ENCODE data around the gene JTB.

Gene JTB

GRCh38 chr1:154006136-154006535 lies 28.7 kb upstream of the JTB start:
- TF ChIP-seq RAD21 (IDR thresholded peaks at IDR 0.05; ENCODE audit: low read depth) = no peak
- TF ChIP-seq NFIC (IDR thresholded peaks at IDR 0.05) = no peak
- TF ChIP-seq USF1 (IDR thresholded peaks at IDR 0.05) = no peak
- TF ChIP-seq EP300 (IDR thresholded peaks at IDR 0.05; ENCODE audit: borderline replicate concordance) = no peak
- TF ChIP-seq YY1 (IDR thresholded peaks at IDR 0.05; ENCODE audit: low read depth) = no peak
- no peak for TF ChIP-seq TAF1 (IDR thresholded peaks at IDR 0.05; ENCODE audit: low read depth)
- no peak for TF ChIP-seq EGR1 (IDR thresholded peaks at IDR 0.05)
- TF ChIP-seq MAX (IDR thresholded peaks at IDR 0.05) = no peak
- no peak for TF ChIP-seq TEAD4 (IDR thresholded peaks at IDR 0.05)
- no peak for TF ChIP-seq FOXM1 (IDR thresholded peaks at IDR 0.05; ENCODE audit: borderline replicate concordance, low read depth)
- TF ChIP-seq ZBTB7A (IDR thresholded peaks at IDR 0.05; ENCODE audit: low read depth) = no peak
- TF ChIP-seq TCF12 (IDR thresholded peaks at IDR 0.05; ENCODE audit: low read depth) = no peak
- TF ChIP-seq CEBPB (IDR thresholded peaks at IDR 0.05) = no peak
- no peak for TF ChIP-seq REST (IDR thresholded peaks at IDR 0.05; ENCODE audit: low read depth)
- no peak for TF ChIP-seq CREB1 (IDR thresholded peaks at IDR 0.05; ENCODE audit: low read depth)

- TF ChIP-seq TCF12 (IDR thresholded peaks at IDR 0.05; ENCODE audit: low read depth) (no peak), CREB1 (IDR thresholded peaks at IDR 0.05; ENCODE audit: low read depth) (no peak), RAD21 (IDR thresholded peaks at IDR 0.05; ENCODE audit: low read depth) (no peak), REST (IDR thresholded peaks at IDR 0.05; ENCODE audit: low read depth) (no peak), CEBPB (IDR thresholded peaks at IDR 0.05) (no peak), ZBTB7A (IDR thresholded peaks at IDR 0.05; ENCODE audit: low read depth) (no peak), EGR1 (IDR thresholded peaks at IDR 0.05) (no peak), MAX (IDR thresholded peaks at IDR 0.05) (no peak), FOXM1 (IDR thresholded peaks at IDR 0.05; ENCODE audit: borderline replicate concordance, low read depth) (no peak), TAF1 (IDR thresholded peaks at IDR 0.05; ENCODE audit: low read depth) (no peak), EP300 (IDR thresholded peaks at IDR 0.05; ENCODE audit: borderline replicate concordance) (no peak), USF1 (IDR thresholded peaks at IDR 0.05) (no peak), NFIC (IDR thresholded peaks at IDR 0.05) (no peak)
Observed at GRCh38 chr1:154000420-154000819, 22.9 kb upstream of the JTB start.

GRCh38 chr1:153995640-153996039 lies 18.2 kb upstream of the JTB start:
- TF ChIP-seq TEAD4 (IDR thresholded peaks at IDR 0.05) (no peak), RAD21 (IDR thresholded peaks at IDR 0.05; ENCODE audit: low read depth) (no peak), YY1 (IDR thresholded peaks at IDR 0.05; ENCODE audit: low read depth) (no peak), USF1 (IDR thresholded peaks at IDR 0.05) (no peak), ZBTB7A (IDR thresholded peaks at IDR 0.05; ENCODE audit: low read depth) (no peak), CREB1 (IDR thresholded peaks at IDR 0.05; ENCODE audit: low read depth) (no peak), EP300 (IDR thresholded peaks at IDR 0.05; ENCODE audit: borderline replicate concordance) (no peak), TCF12 (IDR thresholded peaks at IDR 0.05; ENCODE audit: low read depth) (no peak), MAX (IDR thresholded peaks at IDR 0.05) (no peak)

- no peak for TF ChIP-seq TAF1 (IDR thresholded peaks at IDR 0.05; ENCODE audit: low read depth)
- no peak for TF ChIP-seq CREB1 (IDR thresholded peaks at IDR 0.05; ENCODE audit: low read depth)
- TF ChIP-seq RAD21 (IDR thresholded peaks at IDR 0.05; ENCODE audit: low read depth) = no peak
- no peak for TF ChIP-seq YY1 (IDR thresholded peaks at IDR 0.05; ENCODE audit: low read depth)
- no peak for TF ChIP-seq CEBPB (IDR thresholded peaks at IDR 0.05)
- no peak for TF ChIP-seq EGR1 (IDR thresholded peaks at IDR 0.05)
- no peak for TF ChIP-seq TCF12 (IDR thresholded peaks at IDR 0.05; ENCODE audit: low read depth)
- no peak for TF ChIP-seq EP300 (IDR thresholded peaks at IDR 0.05; ENCODE audit: borderline replicate concordance)
- no peak for TF ChIP-seq MAX (IDR thresholded peaks at IDR 0.05)
- TF ChIP-seq USF1 (IDR thresholded peaks at IDR 0.05) = no peak
- TF ChIP-seq REST (IDR thresholded peaks at IDR 0.05; ENCODE audit: low read depth) = no peak
- TF ChIP-seq TEAD4 (IDR thresholded peaks at IDR 0.05) = no peak
- no peak for TF ChIP-seq FOXM1 (IDR thresholded peaks at IDR 0.05; ENCODE audit: borderline replicate concordance, low read depth)
- no peak for TF ChIP-seq ZBTB7A (IDR thresholded peaks at IDR 0.05; ENCODE audit: low read depth)
- TF ChIP-seq NFIC (IDR thresholded peaks at IDR 0.05) = no peak
Observed at GRCh38 chr1:153995202-153995601, 17.7 kb upstream of the JTB start.
